SK-N-SH (cell line): Measurements from ENCODE around the gene WNK2. TPM values are rescaled to one million over a fixed set of nuclear protein-coding genes. Genes with fewer than 3 reads are reported as not detected.

Experiments used
- CTCF ChIA-PET: fragments of 300-600, 350-600 bp; formaldehyde crosslinking; extraction: SDS; loops from one replicate; lab custom pipeline; 2021; lab: Yijun Ruan, JAX
- POLR2A ChIA-PET: fragments of 350-600 bp; sonication (Branson Sonifier 250); formaldehyde crosslinking; extraction: SDS; loops from one replicate; lab custom pipeline; 2020; ENCODE audit warnings: antibody characterized with exemption, inconsistent platforms; lab: Yijun Ruan, JAX
- DNase-seq: peaks from one replicate; pipeline ENCODE4 v3.0.0; 2012
- H2AFZ ChIP-seq: fragments of 200-600 bp; sonication (generic); 2 replicates; pipeline ENCODE4 v1.8.1; 2016; ENCODE audit warnings: antibody characterized with exemption, mild to moderate bottlenecking, low read depth
- H3F3A ChIP-seq: fragments of 200-600 bp; sonication (generic); replicated peaks from 2 replicates; pipeline ENCODE3; 2016; ENCODE audit warnings: antibody characterized with exemption, mild to moderate bottlenecking; ENCODE audit not compliant: insufficient read depth
- H3K27ac ChIP-seq, 2 experiments: fragments of 200-500 bp in 1 of 2; fragments of 200-600 bp in 1 of 2; sonication (Bioruptor generic) in 1 of 2; sonication (generic), shearing (Covaris generic) in 1 of 2; 2 replicates each; pipeline versions ENCODE4 v1.5.1 to v1.6.1; 2014 to 2016; ENCODE audit warnings: low read depth in 2 of 2, inconsistent platforms in 1 of 2, low read length in 1 of 2, mild to moderate bottlenecking in 1 of 2, mixed read lengths in 1 of 2
- H3K27me3 ChIP-seq: fragments of 200-600 bp; sonication (generic), shearing (Covaris generic); 2 replicates; pipeline ENCODE4 v1.6.1; 2016; ENCODE audit warnings: mixed run types; ENCODE audit not compliant: insufficient read depth
- H3K36me3 ChIP-seq, 2 experiments: fragments of 200-500 bp in 1 of 2; fragments of 200-600 bp in 1 of 2; sonication (Bioruptor generic) in 1 of 2; sonication (generic) in 1 of 2; replicated peaks in 1 of 2; 2 replicates each; pipeline versions ENCODE3 to v1.5.1; 2014 to 2016; ENCODE audit warnings: low read length in 1 of 2, mild to moderate bottlenecking in 1 of 2; ENCODE audit not compliant: insufficient read depth in 2 of 2, control insufficient read depth in 1 of 2
- H3K4me1 ChIP-seq, 2 experiments: fragments of 200-500 bp in 1 of 2; fragments of 200-600 bp in 1 of 2; sonication (Bioruptor generic) in 1 of 2; sonication (generic), shearing (Covaris generic) in 1 of 2; 2 replicates each; pipeline versions ENCODE4 v1.5.1 to v1.6.1; 2014 to 2016; ENCODE audit warnings: low read depth in 1 of 2, low read length in 1 of 2, mixed run types in 1 of 2; ENCODE audit not compliant: insufficient read depth in 2 of 2, control insufficient read depth in 1 of 2
- H3K4me2 ChIP-seq: fragments of 200-600 bp; sonication (generic), shearing (Covaris generic); 2 replicates; pipeline ENCODE4 v1.6.1; 2017; ENCODE audit warnings: mixed run types
- H3K4me3 ChIP-seq, 2 experiments: fragments of 200-500 bp in 1 of 2; fragments of 200-600 bp in 1 of 2; sonication (Bioruptor generic) in 1 of 2; sonication (generic), shearing (Covaris generic) in 1 of 2; 2 replicates each; pipeline versions ENCODE4 v1.5.1 to v1.8.1; 2014 to 2016; ENCODE audit warnings: low read depth in 2 of 2, inconsistent platforms in 1 of 2, low read length in 1 of 2, mild to moderate bottlenecking in 1 of 2, mixed read lengths in 1 of 2, moderate library complexity in 1 of 2
- H3K79me2 ChIP-seq: fragments of 200-600 bp; sonication (generic); 2 replicates; pipeline ENCODE4 v1.8.1; 2017; ENCODE audit warnings: mild to moderate bottlenecking; ENCODE audit not compliant: insufficient read depth
- H3K9ac ChIP-seq: fragments of 200-600 bp; sonication (generic); 2 replicates; pipeline ENCODE4 v1.6.1; 2017; ENCODE audit warnings: mixed run types
- H3K9me2 ChIP-seq: fragments of 200-600 bp; sonication (generic); 2 replicates; pipeline ENCODE4 v1.6.1; 2017; ENCODE audit warnings: mixed run types
- H3K9me3 ChIP-seq: fragments of 200-600 bp; sonication (generic); 2 replicates; pipeline ENCODE4 v1.6.1; 2017; ENCODE audit warnings: mixed run types, mild to moderate bottlenecking, moderate library complexity
- H4K20me1 ChIP-seq: fragments of 200-600 bp; sonication (generic); 2 replicates; pipeline ENCODE4 v1.6.1; 2017; ENCODE audit warnings: mild to moderate bottlenecking, mixed run types; ENCODE audit not compliant: insufficient read depth
- ELF1 ChIP-seq: IDR thresholded peaks from 2 replicates; pipeline ENCODE4 v1.4.0; 2012
- EP300 ChIP-seq, 2 experiments: IDR thresholded peaks; 2 replicates each; pipeline versions ENCODE4 v1.4.0 to v1.6.1; 2012; ENCODE audit warnings: borderline replicate concordance in 1 of 2, low read depth in 1 of 2, low read length in 1 of 2
- EZH2phosphoT487 ChIP-seq: fragments of 200-600 bp; sonication (generic); IDR thresholded peaks from 2 replicates; pipeline ENCODE4 v1.6.1; 2017; ENCODE audit warnings: low read depth, mixed run types, mild to moderate bottlenecking, antibody characterized with exemption, moderate library complexity, borderline replicate concordance
- FOSL2 ChIP-seq: IDR thresholded peaks from 2 replicates; pipeline ENCODE4 v1.4.0; 2012; ENCODE audit warnings: low read depth, mild to moderate bottlenecking, moderate library complexity, borderline replicate concordance
- FOXJ3 ChIP-seq: sonication (generic); formaldehyde crosslinking; IDR thresholded peaks from 2 replicates; pipeline ENCODE4 v1.5.1; 2020; ENCODE audit warnings: mild to moderate bottlenecking, missing genetic modification reagents
- FOXM1 ChIP-seq: IDR thresholded peaks from 2 replicates; pipeline ENCODE4 v1.4.0; 2012; ENCODE audit warnings: low read depth, mild to moderate bottlenecking
- GATA2 ChIP-seq: sonication (generic); formaldehyde crosslinking; IDR thresholded peaks from 2 replicates; pipeline ENCODE4 v1.5.0; 2020; ENCODE audit warnings: mild to moderate bottlenecking, missing genetic modification reagents
- JUND ChIP-seq: IDR thresholded peaks from 2 replicates; pipeline ENCODE4 v1.4.0; 2012
- MXI1 ChIP-seq: IDR thresholded peaks from 2 replicates; pipeline ENCODE4 v1.6.1; 2012; ENCODE audit warnings: mild to moderate bottlenecking, low read depth, low read length, improper control_type of control experiment
- NFIC ChIP-seq: IDR thresholded peaks from 2 replicates; pipeline ENCODE4 v1.4.0; 2012; ENCODE audit warnings: borderline replicate concordance
- NRF1 ChIP-seq: IDR thresholded peaks from 2 replicates; pipeline ENCODE4 v1.6.1; 2012; ENCODE audit warnings: low read depth, mild to moderate bottlenecking, low read length
- POLR2AphosphoS5 ChIP-seq: IDR thresholded peaks from 2 replicates; pipeline ENCODE4 v1.6.1; 2012; ENCODE audit warnings: low read depth, low read length
- RAD21 ChIP-seq: IDR thresholded peaks from 2 replicates; pipeline ENCODE4 v1.6.1; 2012; ENCODE audit warnings: mild to moderate bottlenecking, low read length
- RFX5 ChIP-seq: IDR thresholded peaks from 2 replicates; pipeline ENCODE4 v1.6.1; 2012; ENCODE audit warnings: mild to moderate bottlenecking, improper control_type of control experiment, low read length
- RXRA ChIP-seq: IDR thresholded peaks from 2 replicates; pipeline ENCODE4 v1.4.0; 2012; ENCODE audit warnings: low read depth, mild to moderate bottlenecking, borderline replicate concordance
- SIN3A ChIP-seq: IDR thresholded peaks from 2 replicates; pipeline ENCODE4 v1.6.1; 2012; ENCODE audit warnings: low read depth, mild to moderate bottlenecking, low read length, moderate library complexity, borderline replicate concordance
- TAF1 ChIP-seq: IDR thresholded peaks from 2 replicates; pipeline ENCODE4 v1.6.1; 2012; ENCODE audit warnings: low read depth, mild to moderate bottlenecking, low read length, moderate library complexity, borderline replicate concordance
- TCF12 ChIP-seq: IDR thresholded peaks from 2 replicates; pipeline ENCODE4 v1.4.0; 2012
- TEAD4 ChIP-seq: IDR thresholded peaks from 2 replicates; pipeline ENCODE4 v1.4.0; 2012; ENCODE audit warnings: mild to moderate bottlenecking, borderline replicate concordance; ENCODE audit not compliant: insufficient read depth
- YY1 ChIP-seq: IDR thresholded peaks from 2 replicates; pipeline ENCODE4 v1.4.0; 2012; ENCODE audit warnings: low read depth, mild to moderate bottlenecking
- WGBS: methylation state at CpG from one replicate; pipeline ENCODE4 v1.1.6; 2017; ENCODE audit warnings: low lambda C conversion rate; 5-methylcytosine and 5-hydroxymethylcytosine counted together
- polyA plus RNA-seq, 3 experiments: library from polyadenylated mRNA; depleted of rRNA; stranded (reverse); fragments of >200 nt; gene quantifications; 2 replicates each; pipeline ENCODE4 v1.2.3, GENCODE V29; 2012
- TF ChIP-seq, protein P1 (sequence below): fragments of 150-350 bp; IDR thresholded peaks from 2 replicates; pipeline ENCODE4 v1.6.1; 2016; ENCODE audit warnings: mild to moderate bottlenecking, low read depth, low read length
- TF ChIP-seq, protein P2 (sequence below): fragments of 150-350 bp; IDR thresholded peaks from 2 replicates; pipeline ENCODE4 v1.6.1; 2017; ENCODE audit warnings: antibody characterized with exemption, low read length, low read depth, borderline replicate concordance
- TF ChIP-seq, protein P3 (sequence below): IDR thresholded peaks from 2 replicates; pipeline ENCODE4 v1.4.0; 2012; ENCODE audit warnings: low read depth, borderline replicate concordance

Gene WNK2
- polyA plus RNA-seq, 1 of the 3 experiments (the other 2 are of a cell fraction) = 0.12 TPM

DNA sequence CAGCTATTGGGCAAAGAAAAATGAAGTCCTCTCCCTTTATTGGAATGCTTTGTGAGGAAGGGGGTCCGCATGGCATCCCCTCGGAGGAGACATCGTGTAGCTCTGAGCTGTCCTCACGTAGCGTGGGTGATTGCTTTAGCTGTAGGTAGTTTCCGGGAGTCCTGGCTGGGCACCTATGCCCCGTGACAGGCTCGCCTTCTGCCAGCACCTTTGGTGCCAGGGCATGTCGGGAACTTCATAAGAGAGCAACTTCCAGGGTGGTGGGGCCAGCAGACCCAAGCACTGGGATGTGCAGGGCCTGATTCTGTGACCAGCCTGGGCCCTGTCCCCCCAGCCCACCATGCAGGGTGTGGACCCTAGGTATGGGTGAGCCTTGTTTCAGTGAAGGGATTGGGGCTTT, 64.0 kb downstream of the WNK2 start:
- CTCF ChIA-PET = no interaction called here
- Histone ChIP-seq H3K27me3 (no peaks in the 10 kb centered on the region), H3K4me1 (peaks cover 0 to 9% of the 10 kb centered on the region in 2 experiments; a peak in 1 of 4 replicates), H3F3A (no peaks in the 10 kb centered on the region), H3K79me2 (no peaks in the 10 kb centered on the region), H2AFZ (no peak overlapping the region), H3K36me3 (no peaks in the 10 kb centered on the region), H3K9ac (no peak overlapping the region), H3K27ac (no peak overlapping the region), H3K9me2 (no peaks in the 10 kb centered on the region), H4K20me1 (no peaks in the 10 kb centered on the region), H3K9me3 (no peaks in the 10 kb centered on the region), H3K4me3 (no peak overlapping the region), H3K4me2 (no peak overlapping the region)
- TF ChIP-seq POLR2AphosphoS5 (no peak), ELF1 (no peak), FOXJ3 (CRISPR knock-in tag) (no peak), FOXM1 (no peak), JUND (no peak), FOSL2 (no peak), RXRA (no peak), EZH2phosphoT487 (no peak), TCF12 (no peak), GATA2 (no peak), MXI1 (no peak), NFIC (no peak), EP300 (IDR thresholded peaks at IDR 0.05; ENCODE audit: borderline replicate concordance in 1 of 2, low read depth in 1 of 2, low read length in 1 of 2) (no peak)
- TF ChIP-seq, protein P1, sequence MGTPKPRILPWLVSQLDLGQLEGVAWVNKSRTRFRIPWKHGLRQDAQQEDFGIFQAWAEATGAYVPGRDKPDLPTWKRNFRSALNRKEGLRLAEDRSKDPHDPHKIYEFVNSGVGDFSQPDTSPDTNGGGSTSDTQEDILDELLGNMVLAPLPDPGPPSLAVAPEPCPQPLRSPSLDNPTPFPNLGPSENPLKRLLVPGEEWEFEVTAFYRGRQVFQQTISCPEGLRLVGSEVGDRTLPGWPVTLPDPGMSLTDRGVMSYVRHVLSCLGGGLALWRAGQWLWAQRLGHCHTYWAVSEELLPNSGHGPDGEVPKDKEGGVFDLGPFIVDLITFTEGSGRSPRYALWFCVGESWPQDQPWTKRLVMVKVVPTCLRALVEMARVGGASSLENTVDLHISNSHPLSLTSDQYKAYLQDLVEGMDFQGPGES = no peak
- TF ChIP-seq, protein P2, sequence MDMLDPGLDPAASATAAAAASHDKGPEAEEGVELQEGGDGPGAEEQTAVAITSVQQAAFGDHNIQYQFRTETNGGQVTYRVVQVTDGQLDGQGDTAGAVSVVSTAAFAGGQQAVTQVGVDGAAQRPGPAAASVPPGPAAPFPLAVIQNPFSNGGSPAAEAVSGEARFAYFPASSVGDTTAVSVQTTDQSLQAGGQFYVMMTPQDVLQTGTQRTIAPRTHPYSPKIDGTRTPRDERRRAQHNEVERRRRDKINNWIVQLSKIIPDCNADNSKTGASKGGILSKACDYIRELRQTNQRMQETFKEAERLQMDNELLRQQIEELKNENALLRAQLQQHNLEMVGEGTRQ = no peak
- WGBS = 20% methylated on average over 1 of the region's 9 CpGs
- POLR2A ChIA-PET = no interaction called here
- DNase-seq = no peak

DNA sequence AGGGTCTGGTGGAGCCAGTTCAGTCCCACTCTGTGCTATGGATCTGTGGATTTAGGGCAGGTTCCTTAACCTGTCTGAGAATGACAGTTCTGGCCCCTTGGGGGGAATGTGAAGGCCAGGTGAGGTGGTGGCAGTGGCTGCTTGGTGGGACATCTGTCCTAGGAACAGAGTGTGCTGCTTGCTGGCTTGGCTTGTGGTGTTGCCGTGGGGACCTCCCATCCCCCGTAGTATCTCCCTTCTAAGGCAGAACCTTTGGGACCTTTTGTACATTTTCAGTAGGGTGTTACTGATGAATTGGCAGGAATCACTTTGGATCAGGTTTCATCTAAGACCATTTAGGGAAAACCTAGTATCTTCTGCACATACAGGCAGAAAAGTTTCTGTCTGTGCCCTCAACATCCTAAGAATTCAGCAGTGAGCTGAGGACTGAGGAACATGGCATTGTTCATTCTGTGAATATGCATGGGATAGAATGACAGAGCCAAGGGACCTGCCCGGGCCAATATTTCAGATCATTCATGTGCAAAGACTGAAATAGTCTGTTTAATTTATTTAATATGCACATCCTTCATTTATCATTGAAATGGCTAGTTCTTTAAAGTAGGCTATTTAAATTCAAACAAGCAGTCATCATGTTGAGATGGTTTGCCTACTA, 64.6 kb downstream of the WNK2 start:
- TF ChIP-seq NRF1 = no peak
- no peak for TF ChIP-seq TEAD4
- TF ChIP-seq RFX5 = no peak
- TF ChIP-seq, protein P3, sequence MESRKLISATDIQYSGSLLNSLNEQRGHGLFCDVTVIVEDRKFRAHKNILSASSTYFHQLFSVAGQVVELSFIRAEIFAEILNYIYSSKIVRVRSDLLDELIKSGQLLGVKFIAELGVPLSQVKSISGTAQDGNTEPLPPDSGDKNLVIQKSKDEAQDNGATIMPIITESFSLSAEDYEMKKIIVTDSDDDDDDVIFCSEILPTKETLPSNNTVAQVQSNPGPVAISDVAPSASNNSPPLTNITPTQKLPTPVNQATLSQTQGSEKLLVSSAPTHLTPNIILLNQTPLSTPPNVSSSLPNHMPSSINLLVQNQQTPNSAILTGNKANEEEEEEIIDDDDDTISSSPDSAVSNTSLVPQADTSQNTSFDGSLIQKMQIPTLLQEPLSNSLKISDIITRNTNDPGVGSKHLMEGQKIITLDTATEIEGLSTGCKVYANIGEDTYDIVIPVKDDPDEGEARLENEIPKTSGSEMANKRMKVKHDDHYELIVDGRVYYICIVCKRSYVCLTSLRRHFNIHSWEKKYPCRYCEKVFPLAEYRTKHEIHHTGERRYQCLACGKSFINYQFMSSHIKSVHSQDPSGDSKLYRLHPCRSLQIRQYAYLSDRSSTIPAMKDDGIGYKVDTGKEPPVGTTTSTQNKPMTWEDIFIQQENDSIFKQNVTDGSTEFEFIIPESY = no peak
- TF ChIP-seq FOSL2 = no peak
- no peak for TF ChIP-seq YY1
- no peak for TF ChIP-seq MXI1
- TF ChIP-seq TAF1 = no peak
- no peak for TF ChIP-seq SIN3A
- TF ChIP-seq RXRA = no peak
- no peak for TF ChIP-seq RAD21
- no peak for TF ChIP-seq POLR2AphosphoS5
- TF ChIP-seq, all 33 proteins: peak for 0
- no peak overlapping the region for H3K9ac ChIP-seq
- peaks cover 0 to 9% of the 10 kb centered on the region in 2 experiments; a peak in 1 of 4 replicates for H3K4me1 ChIP-seq
- WGBS = 37% methylated on average over 1 of the region's 3 CpGs
- no peaks in the 10 kb centered on the region for H3K79me2 ChIP-seq
- POLR2A ChIA-PET = no interaction called here
- H3K9me2 ChIP-seq = no peaks in the 10 kb centered on the region
- H3K27ac ChIP-seq = no peak overlapping the region
- no peak overlapping the region for H3K4me3 ChIP-seq
- DNase-seq = no peak
- no peaks in the 10 kb centered on the region for H3K9me3 ChIP-seq
- H4K20me1 ChIP-seq = no peaks in the 10 kb centered on the region
- H3K27me3 ChIP-seq = no peaks in the 10 kb centered on the region
- no peak overlapping the region for H2AFZ ChIP-seq
- CTCF ChIA-PET = no interaction called here
- no peaks in the 10 kb centered on the region for H3K36me3 ChIP-seq
- no peaks in the 10 kb centered on the region for H3F3A ChIP-seq
- no peak overlapping the region for H3K4me2 ChIP-seq
